HG02885 (cell line): Measurements from ENCODE around the gene FAM135A.
"Not testable (repeated sequence)": the region's sequence is repeated elsewhere in the genome, so short reads cannot be mapped to it uniquely, and the experiment has no call there.

ENCODE experiments used
- ATAC-seq: cut with Tn5 transposase; IDR thresholded peaks from one replicate; pipeline ENCODE4 v1.9.1; 2021; ENCODE audit warnings: mild to moderate bottlenecking; ENCODE audit not compliant: unreplicated experiment, poor library complexity

FAM135A gene

DNA sequence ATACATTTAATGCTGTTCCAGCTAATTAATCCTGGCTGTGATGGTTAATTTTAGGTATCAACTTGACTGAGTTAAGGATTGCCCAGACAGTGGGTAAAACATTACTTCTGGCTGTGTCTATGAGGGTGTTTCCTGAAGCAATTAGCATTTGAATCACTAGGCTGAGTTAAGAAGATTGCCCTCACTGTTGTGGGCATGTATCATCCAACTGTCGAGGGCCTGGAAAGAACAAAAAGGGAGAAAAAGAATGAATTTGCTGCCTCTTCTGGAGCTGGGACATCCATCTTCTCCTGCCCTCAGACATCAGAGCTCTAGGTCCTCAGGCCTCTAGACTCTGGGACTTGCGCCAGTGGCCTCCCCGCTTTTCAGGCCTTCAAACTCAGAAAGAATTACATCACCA, 187.7 kb downstream of the FAM135A start:
- no peak for ATAC-seq

DNA sequence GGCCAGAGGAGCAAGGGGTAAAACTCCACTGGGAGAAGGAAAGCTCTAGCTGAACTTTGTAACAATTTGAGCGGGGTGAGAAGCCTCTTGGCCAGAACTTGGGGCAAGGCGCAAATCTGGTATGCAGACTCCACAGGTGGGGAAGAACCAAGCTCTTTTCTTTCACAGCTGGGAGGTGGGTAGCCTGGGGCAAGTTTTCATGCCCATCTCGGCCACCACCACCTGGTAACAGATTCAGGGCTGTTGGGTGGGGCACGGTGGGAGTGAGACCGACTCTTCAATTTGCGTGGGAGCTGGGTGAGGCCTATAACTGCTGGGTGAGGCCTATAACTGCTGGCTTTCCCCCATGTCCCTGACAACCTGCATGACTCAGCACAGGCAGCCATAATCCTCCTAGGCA, 190.9 kb downstream of the FAM135A start:
- no peak for ATAC-seq

DNA sequence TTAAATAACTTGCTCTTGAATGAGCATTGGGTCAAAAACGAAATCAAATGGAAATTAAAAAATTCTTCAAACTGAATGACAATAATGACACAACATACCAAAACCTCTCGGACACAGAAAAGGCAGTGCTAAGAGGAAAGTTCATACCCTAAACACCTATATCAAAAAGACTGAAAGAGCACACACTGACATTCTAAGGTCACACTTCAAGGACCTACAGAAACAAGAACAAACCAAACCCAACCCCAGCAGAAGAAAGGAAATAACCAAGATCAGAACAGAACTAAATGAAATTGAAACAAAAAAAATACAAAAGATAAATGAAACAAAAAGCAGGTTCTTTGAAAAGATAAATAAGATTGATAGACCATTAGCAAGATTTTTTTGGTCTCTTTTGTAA, 194.1 kb downstream of the FAM135A start:
- not testable (repeated sequence) for ATAC-seq

DNA sequence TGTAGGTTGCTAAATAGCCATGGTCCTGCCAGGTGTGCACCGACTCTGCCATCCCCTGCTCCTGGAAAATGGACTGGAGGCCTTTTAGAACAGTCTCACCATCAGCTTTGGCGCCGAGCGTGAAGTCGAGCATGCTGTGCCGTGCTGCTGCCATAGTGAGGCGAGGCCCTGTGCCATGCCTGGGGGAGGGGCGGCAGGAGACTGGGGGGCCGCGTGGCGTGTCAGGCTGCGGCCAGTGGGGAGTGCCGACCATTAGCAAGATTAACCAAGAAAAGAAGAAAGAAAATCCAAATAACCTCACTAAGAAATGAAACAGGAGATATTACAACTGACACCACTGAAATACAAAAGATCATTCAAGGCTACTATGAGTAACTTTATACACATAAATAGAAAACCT, 195.9 kb downstream of the FAM135A start:
- ATAC-seq, result not testable (repeated sequence)
